Keratinocyte (primary cell): Measurements from ENCODE around the gene HSD17B1. TPM values are rescaled to one million over a fixed set of nuclear protein-coding genes. Genes with fewer than 3 reads are reported as not detected.

Experiments
- DNase-seq: peaks from one replicate; pipeline ENCODE4 v3.0.0-alpha.2; 2011; ENCODE audit warnings: low read depth, missing footprints, low spot score
- FAIRE-seq: peaks from 2 replicates; lab custom pipeline; 2011; peaks lifted over from hg19 to GRCh38; lab: Jason Lieb, UNC
- H2AFZ ChIP-seq: 2 replicates; pipeline ENCODE4 v1.6.0; 2012; ENCODE audit warnings: low read length, control low read depth, inconsistent platforms; ENCODE audit not compliant: control insufficient read depth
- H3K27ac ChIP-seq: 2 replicates; pipeline ENCODE4 v1.5.1; 2011; ENCODE audit warnings: low read length; ENCODE audit not compliant: control insufficient read depth, insufficient read depth
- H3K27me3 ChIP-seq: 3 replicates; pipeline ENCODE4 v1.6.0; 2011; ENCODE audit warnings: low read length; ENCODE audit not compliant: control insufficient read depth, insufficient read depth; ENCODE audit errors: extremely low read depth
- H3K36me3 ChIP-seq, 2 experiments: 2 replicates in 1 of 2; 3 replicates in 1 of 2; pipeline ENCODE4 v1.5.1; 2011; ENCODE audit warnings: low read length in 2 of 2, mild to moderate bottlenecking in 1 of 2; ENCODE audit not compliant: control insufficient read depth in 2 of 2, insufficient read depth in 2 of 2; ENCODE audit errors: extremely low read depth in 1 of 2
- H3K4me1 ChIP-seq: 3 replicates; pipeline ENCODE4 v1.5.1; 2011; ENCODE audit warnings: low read length; ENCODE audit not compliant: control insufficient read depth, insufficient read depth; ENCODE audit errors: extremely low read depth
- H3K4me2 ChIP-seq: 3 replicates; pipeline ENCODE4 v1.6.0; 2011; ENCODE audit warnings: low read depth, low read length; ENCODE audit not compliant: control insufficient read depth, insufficient read depth; ENCODE audit errors: extremely low read depth
- H3K4me3 ChIP-seq, 3 experiments: fragments of 200-600 bp in 1 of 3; sonication (generic) in 1 of 3; 2 replicates in 2 of 3; 3 replicates in 1 of 3; pipeline ENCODE4 v1.5.1; 2011 to 2016; ENCODE audit warnings: low read length in 3 of 3, mild to moderate bottlenecking in 3 of 3, control low read depth in 2 of 3, inconsistent platforms in 1 of 3, low read depth in 1 of 3, mixed read lengths in 1 of 3, mixed run types in 1 of 3, moderate library complexity in 1 of 3; ENCODE audit not compliant: control insufficient read depth in 2 of 3, insufficient read depth in 2 of 3; ENCODE audit errors: extremely low read depth in 1 of 3
- H3K79me2 ChIP-seq: 2 replicates; pipeline ENCODE4 v1.6.0; 2012; ENCODE audit warnings: low read length; ENCODE audit not compliant: control insufficient read depth, insufficient read depth
- H3K9ac ChIP-seq: 3 replicates; pipeline ENCODE4 v1.6.0; 2011; ENCODE audit warnings: low read length; ENCODE audit not compliant: control insufficient read depth, insufficient read depth; ENCODE audit errors: extremely low read depth
- H3K9me1 ChIP-seq: 3 replicates; pipeline ENCODE4 v1.6.0; 2011; ENCODE audit warnings: low read length; ENCODE audit not compliant: control insufficient read depth, insufficient read depth; ENCODE audit errors: extremely low read depth
- H3K9me3 ChIP-seq: 2 replicates; pipeline ENCODE4 v1.5.1; 2012; ENCODE audit warnings: low read depth, low read length; ENCODE audit not compliant: control insufficient read depth
- H4K20me1 ChIP-seq: 3 replicates; pipeline ENCODE4 v1.6.0; 2011; ENCODE audit warnings: low read length; ENCODE audit not compliant: control insufficient read depth, insufficient read depth; ENCODE audit errors: extremely low read depth
- EZH2 ChIP-seq: IDR thresholded peaks from one replicate; pipeline ENCODE4 v1.6.1; 2012; ENCODE audit warnings: inconsistent platforms, mild to moderate bottlenecking, low read length, moderate library complexity
- dilution Hi-C: fragments of 300-500 bp; cut with MboI; formaldehyde crosslinking; loops from one replicate; pipeline ENCODE4 v1.7.0; 2020; ENCODE audit warnings: low sequenced_read_pairs; ENCODE audit not compliant: extremely low pct_ligation_motif_present
- polyA plus RNA-seq, 5 experiments: library from polyadenylated mRNA; depleted of rRNA in 3 of 5; stranded (reverse) in 3 of 5; stranded (forward) in 1 of 5; unstranded in 1 of 5; fragments of >200 nt; gene quantifications; 1 replicate in 1 of 5; 2 replicates in 3 of 5; 3 replicates in 1 of 5; pipeline versions ENCODE4 v1.2.1 to v1.2.3, GENCODE V29; 2011 to 2012; ENCODE audit warnings: missing spikeins in 2 of 5, low read depth in 1 of 5, low replicate concordance in 1 of 5
- TF ChIP-seq, protein P1 (sequence below), 3 experiments: IDR thresholded peaks in 1 of 3; conservative IDR thresholded peaks in 1 of 3; optimal IDR thresholded peaks in 1 of 3; 2 replicates in 2 of 3; 3 replicates in 1 of 3; pipeline versions ENCODE3 to v1.5.1; 2011; ENCODE audit warnings: low read length in 3 of 3, mild to moderate bottlenecking in 3 of 3, moderate library complexity in 2 of 3, control low read depth in 1 of 3, inconsistent platforms in 1 of 3; ENCODE audit not compliant: insufficient read depth in 2 of 3; ENCODE audit errors: extremely low read depth in 1 of 3

Gene HSD17B1
- polyA plus RNA-seq, 1 donor (not counting 4 experiments of a cell fraction or from before 2014, with no cell fraction given) = 5.3 TPM

DNA sequence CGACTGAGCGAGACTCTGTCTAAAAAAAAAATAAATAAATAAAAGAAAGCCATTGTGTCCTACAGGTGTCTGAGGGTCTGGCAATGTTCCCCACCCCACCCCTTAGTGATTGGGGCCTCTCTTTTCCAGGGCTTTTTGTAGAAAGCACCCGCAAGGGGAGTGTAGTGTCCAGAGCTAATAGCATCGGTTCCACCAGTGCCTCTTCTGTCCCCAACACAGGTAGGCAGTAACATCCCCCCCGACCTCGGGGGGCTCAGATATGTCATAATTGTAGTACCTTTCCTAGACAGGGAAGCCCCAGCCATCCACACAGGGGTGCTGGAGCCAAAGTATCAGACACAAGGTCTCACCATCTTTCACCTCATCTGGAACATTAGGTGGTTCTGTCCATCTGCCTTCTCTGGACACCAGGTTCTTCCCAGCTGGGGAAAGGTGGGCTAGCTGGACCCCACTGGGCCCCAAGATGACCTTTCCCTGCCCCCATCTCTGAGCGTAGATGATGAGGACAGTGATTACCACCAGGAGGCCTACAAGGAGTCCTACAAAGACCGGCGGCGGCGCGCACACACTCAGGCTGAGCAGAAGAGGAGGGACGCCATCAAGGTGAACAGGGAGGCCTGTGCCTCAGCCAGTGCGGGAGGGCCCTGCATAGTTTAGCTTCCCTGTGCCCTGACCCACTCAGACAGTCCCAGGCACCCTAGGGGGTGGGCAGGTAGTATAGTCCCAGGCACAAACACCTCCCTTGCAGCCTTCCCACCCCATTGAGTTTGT lies 15.8 kb downstream of the HSD17B1 start:
- no peaks in the 10 kb centered on the region for H4K20me1 ChIP-seq
- dilution Hi-C loops = no loop called here
- no peak overlapping the region for H2AFZ ChIP-seq
- peaks cover 18% of the 10 kb centered on the region for H3K4me1 ChIP-seq
- H3K36me3 ChIP-seq = peaks cover 43 to 62% of the 10 kb centered on the region in 2 experiments
- H3K27me3 ChIP-seq = no peaks in the 10 kb centered on the region
- H3K9ac ChIP-seq = no peak overlapping the region
- FAIRE-seq (no peak), DNase-seq (no peak)
- H3K4me3 ChIP-seq = no peak overlapping the region
- H3K4me2 ChIP-seq = no peak overlapping the region
- no peaks in the 10 kb centered on the region for H3K9me1 ChIP-seq
- no peaks in the 10 kb centered on the region for H3K9me3 ChIP-seq
- TF ChIP-seq, protein P1, sequence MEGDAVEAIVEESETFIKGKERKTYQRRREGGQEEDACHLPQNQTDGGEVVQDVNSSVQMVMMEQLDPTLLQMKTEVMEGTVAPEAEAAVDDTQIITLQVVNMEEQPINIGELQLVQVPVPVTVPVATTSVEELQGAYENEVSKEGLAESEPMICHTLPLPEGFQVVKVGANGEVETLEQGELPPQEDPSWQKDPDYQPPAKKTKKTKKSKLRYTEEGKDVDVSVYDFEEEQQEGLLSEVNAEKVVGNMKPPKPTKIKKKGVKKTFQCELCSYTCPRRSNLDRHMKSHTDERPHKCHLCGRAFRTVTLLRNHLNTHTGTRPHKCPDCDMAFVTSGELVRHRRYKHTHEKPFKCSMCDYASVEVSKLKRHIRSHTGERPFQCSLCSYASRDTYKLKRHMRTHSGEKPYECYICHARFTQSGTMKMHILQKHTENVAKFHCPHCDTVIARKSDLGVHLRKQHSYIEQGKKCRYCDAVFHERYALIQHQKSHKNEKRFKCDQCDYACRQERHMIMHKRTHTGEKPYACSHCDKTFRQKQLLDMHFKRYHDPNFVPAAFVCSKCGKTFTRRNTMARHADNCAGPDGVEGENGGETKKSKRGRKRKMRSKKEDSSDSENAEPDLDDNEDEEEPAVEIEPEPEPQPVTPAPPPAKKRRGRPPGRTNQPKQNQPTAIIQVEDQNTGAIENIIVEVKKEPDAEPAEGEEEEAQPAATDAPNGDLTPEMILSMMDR (optimal IDR thresholded peaks at IDR 0.05 in 1 of 3, IDR thresholded peaks at IDR 0.05 in 1 of 3, conservative IDR thresholded peaks at IDR 0.05 in 1 of 3; ENCODE audit: extremely low read depth in 1 of 3, insufficient read depth in 2 of 3, low read length in 3 of 3) = no peak
- no peak for TF ChIP-seq EZH2
- no peak overlapping the region for H3K27ac ChIP-seq
- H3K79me2 ChIP-seq = peaks cover 35% of the 10 kb centered on the region

DNA sequence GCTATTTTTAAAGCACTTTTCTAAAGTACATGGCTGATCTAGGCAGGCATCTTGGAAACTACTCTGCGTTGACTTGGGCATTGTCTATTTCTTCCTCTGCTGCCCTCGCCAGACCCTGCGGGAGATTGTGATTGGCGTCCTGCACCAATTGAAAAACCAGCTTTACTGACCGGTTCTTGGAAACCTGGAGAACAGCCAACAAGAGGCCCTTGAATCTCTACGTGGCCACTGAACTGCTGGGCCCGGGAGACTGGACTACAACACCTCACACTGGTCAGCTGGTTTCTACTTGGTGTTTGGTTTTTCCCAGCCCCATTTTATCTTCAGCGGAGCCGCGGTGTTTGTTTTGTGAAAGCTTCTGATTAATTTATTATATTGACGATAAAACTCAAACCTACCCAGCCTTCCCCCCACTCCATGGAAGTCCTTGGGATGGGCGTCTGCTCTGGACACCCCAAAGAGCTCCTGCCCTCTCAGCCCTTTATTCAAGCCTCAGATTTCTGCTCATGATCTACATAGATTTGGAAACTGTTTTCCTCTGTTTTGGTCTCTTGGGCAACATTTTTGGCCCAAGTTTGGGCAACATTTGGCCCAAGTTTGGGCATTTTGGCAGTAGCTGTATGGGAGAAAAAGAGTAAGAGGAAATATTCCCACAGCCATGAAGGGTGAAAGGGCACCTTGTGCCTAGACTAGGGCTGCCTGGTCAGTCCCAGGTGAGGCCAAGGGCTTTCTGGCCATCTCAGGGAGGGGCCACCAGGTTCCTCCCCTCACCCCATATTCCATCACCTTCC lies 18.9 kb downstream of the HSD17B1 start:
- no peaks in the 10 kb centered on the region for H3K9me1 ChIP-seq
- H3K36me3 ChIP-seq = peaks cover 39 to 47% of the 10 kb centered on the region in 2 experiments
- DNase-seq (no peak), FAIRE-seq (no peak)
- no peaks in the 10 kb centered on the region for H3K27me3 ChIP-seq
- no peaks in the 10 kb centered on the region for H3K9me3 ChIP-seq
- H4K20me1 ChIP-seq = no peaks in the 10 kb centered on the region
- no peak overlapping the region for H2AFZ ChIP-seq
- no peak for TF ChIP-seq EZH2
- TF ChIP-seq, protein P1 (optimal IDR thresholded peaks at IDR 0.05 in 1 of 3, IDR thresholded peaks at IDR 0.05 in 1 of 3, conservative IDR thresholded peaks at IDR 0.05 in 1 of 3; ENCODE audit: extremely low read depth in 1 of 3, insufficient read depth in 2 of 3, low read length in 3 of 3) = no peak
- peaks cover 12% of the 10 kb centered on the region for H3K4me1 ChIP-seq
- dilution Hi-C loops = no loop called here
- H3K9ac ChIP-seq = no peak overlapping the region
- H3K79me2 ChIP-seq = peaks cover 45% of the 10 kb centered on the region
- no peak overlapping the region for H3K4me3 ChIP-seq
- no peak overlapping the region for H3K27ac ChIP-seq
- no peak overlapping the region for H3K4me2 ChIP-seq
